ENCODE data around the gene CNTN6.

- no peak for TF ChIP-seq POLR2A (IDR thresholded peaks at IDR 0.05)
- no peak for TF ChIP-seq CTCF (IDR thresholded peaks at IDR 0.05 in 4 of 5, conservative IDR thresholded peaks at IDR 0.05 in 1 of 5)
These were observed 98.2 kb downstream of the CNTN6 start for GRCh38 chr3:1191026-1191425.

Data from gastrocnemius medialis (tissue), 4 donors.